Cardiac fibroblast (primary cell): Measurements from ENCODE around the gene SLC9C1.

Experiments
- DNase-seq, 2 donors: peaks; one replicate each; pipeline versions ENCODE4 v3.0.0 to v3.0.0-alpha.2; 2010; ENCODE audit warnings: low read depth in 2 of 2
- H3K4me3 ChIP-seq, 2 donors: replicated peaks in 1 of 2; 1 replicate in 1 of 2; 2 replicates in 1 of 2; pipeline ENCODE4 v1.5.1; 2011; ENCODE audit warnings: low read depth in 2 of 2, low read length in 2 of 2, mild to moderate bottlenecking in 2 of 2, moderate library complexity in 1 of 2
- CTCF ChIP-seq: IDR thresholded peaks from one replicate; pipeline ENCODE4 v1.5.1; 2011; ENCODE audit warnings: low read depth, mild to moderate bottlenecking, low read length, inconsistent platforms

Gene SLC9C1

GRCh38 chr3:112122870-112123269 lies 171.1 kb downstream of the SLC9C1 start:
- no peak for DNase-seq
- no peak for TF ChIP-seq CTCF
- H3K4me3 ChIP-seq: no peak overlapping the region

- no peak for TF ChIP-seq CTCF
- H3K4me3 ChIP-seq: no peak overlapping the region
- no peak for DNase-seq
These were observed 172.2 kb downstream of the SLC9C1 start for GRCh38 chr3:112121577-112122547.

GRCh38 chr3:112119962-112120836 lies 173.8 kb downstream of the SLC9C1 start:
- no peak for TF ChIP-seq CTCF
- no peak for DNase-seq
- no peak overlapping the region for H3K4me3 ChIP-seq

- H3K4me3 ChIP-seq: no peak overlapping the region
- peak; percentile 7 for TF ChIP-seq CTCF
- DNase-seq: no peak
These were observed 176.0 kb downstream of the SLC9C1 start for GRCh38 chr3:112117841-112118571.

GRCh38 chr3:112117415-112117814 lies 176.6 kb downstream of the SLC9C1 start:
- DNase-seq: no peak
- TF ChIP-seq CTCF: no peak
- no peak overlapping the region for H3K4me3 ChIP-seq

- TF ChIP-seq CTCF: no peak
- DNase-seq: peak in 1 of 2 donors; percentile 12
- H3K4me3 ChIP-seq: no peak overlapping the region
These were observed 177.2 kb downstream of the SLC9C1 start for GRCh38 chr3:112116748-112117186.
